ENCODE data around the gene FBXL15.

DNA sequence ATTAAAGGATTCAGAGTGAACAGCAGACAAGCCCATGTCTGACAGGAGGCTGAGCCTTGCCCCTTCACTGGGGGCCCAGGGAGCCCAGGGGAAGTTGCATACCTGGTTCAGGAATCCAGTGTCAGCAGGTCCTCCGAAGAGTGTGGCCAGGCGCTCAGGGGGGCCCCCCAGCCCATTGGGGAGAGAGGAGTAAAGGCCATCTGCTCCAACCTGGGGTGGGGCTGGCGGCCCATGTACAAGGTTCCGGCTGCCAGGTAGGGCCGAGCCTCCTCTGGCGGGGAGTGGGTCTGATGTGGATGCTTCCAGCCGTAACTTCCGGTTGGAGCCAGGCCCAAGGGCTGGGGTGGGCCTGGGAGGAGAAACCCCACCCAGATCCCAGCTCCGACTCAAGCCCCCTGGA lies 4.4 kb upstream of the FBXL15 start:
- TF ChIP-seq, protein P1, sequence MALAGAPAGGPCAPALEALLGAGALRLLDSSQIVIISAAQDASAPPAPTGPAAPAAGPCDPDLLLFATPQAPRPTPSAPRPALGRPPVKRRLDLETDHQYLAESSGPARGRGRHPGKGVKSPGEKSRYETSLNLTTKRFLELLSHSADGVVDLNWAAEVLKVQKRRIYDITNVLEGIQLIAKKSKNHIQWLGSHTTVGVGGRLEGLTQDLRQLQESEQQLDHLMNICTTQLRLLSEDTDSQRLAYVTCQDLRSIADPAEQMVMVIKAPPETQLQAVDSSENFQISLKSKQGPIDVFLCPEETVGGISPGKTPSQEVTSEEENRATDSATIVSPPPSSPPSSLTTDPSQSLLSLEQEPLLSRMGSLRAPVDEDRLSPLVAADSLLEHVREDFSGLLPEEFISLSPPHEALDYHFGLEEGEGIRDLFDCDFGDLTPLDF (CRISPR knock-in tag; IDR thresholded peaks at IDR 0.05), result no peak
- TF ChIP-seq POLR2AphosphoS5 (IDR thresholded peaks at IDR 0.05; ENCODE audit: control insufficient read depth, insufficient read depth, low read depth, low read length), result no peak
- TF ChIP-seq SIN3A (IDR thresholded peaks at IDR 0.05; ENCODE audit: borderline replicate concordance in 2 of 2, control insufficient read depth in 1 of 2, low read depth in 2 of 2, low read length in 2 of 2), result no peak
- TF ChIP-seq PRPF4 (IDR thresholded peaks at IDR 0.05; ENCODE audit: insufficient read depth, low read depth, low read length, poor library complexity, severe bottlenecking), result no peak
- no peak for TF ChIP-seq SIX5 (IDR thresholded peaks at IDR 0.05; ENCODE audit: borderline replicate concordance in 1 of 2, insufficient read depth in 1 of 2, low read depth in 1 of 2, low read length in 2 of 2)
- TF ChIP-seq RAD51 (IDR thresholded peaks at IDR 0.05; ENCODE audit: borderline replicate concordance, low read depth), result no peak
- TF ChIP-seq, protein P2, sequence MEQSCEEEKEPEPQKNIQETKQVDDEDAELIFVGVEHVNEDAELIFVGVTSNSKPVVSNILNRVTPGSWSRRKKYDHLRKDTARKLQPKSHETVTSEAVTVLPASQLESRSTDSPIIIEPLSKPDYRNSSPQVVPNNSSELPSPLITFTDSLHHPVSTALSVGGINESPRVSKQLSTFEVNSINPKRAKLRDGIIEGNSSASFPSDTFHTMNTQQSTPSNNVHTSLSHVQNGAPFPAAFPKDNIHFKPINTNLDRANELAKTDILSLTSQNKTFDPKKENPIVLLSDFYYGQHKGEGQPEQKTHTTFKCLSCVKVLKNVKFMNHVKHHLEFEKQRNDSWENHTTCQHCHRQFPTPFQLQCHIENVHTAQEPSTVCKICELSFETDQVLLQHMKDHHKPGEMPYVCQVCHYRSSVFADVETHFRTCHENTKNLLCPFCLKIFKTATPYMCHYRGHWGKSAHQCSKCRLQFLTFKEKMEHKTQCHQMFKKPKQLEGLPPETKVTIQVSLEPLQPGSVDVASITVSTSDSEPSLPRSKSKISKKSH (CRISPR knock-in tag; IDR thresholded peaks at IDR 0.05), result no peak
- no peak for TF ChIP-seq MBD2 (IDR thresholded peaks at IDR 0.05; ENCODE audit: borderline replicate concordance, low read depth)
- TF ChIP-seq HNRNPK (IDR thresholded peaks at IDR 0.05; ENCODE audit: low read depth, low read length, poor library complexity, severe bottlenecking), result no peak
